OCI-LY3 (cell line): ENCODE results near the gene PAQR9.

Experiments
- EZH2phosphoT487 ChIP-seq: fragments of 200-600 bp; shearing (Covaris generic); IDR thresholded peaks from 2 replicates; pipeline ENCODE4 v1.6.1; 2018; ENCODE audit warnings: antibody characterized with exemption, mixed run types, low read depth
- TF ChIP-seq, protein P1 (sequence below): fragments of 200-600, 300-600 bp; sonication (generic); IDR thresholded peaks from 2 replicates; pipeline ENCODE4 v1.5.1; 2014; ENCODE audit warnings: antibody characterized with exemption, low read length, low read depth

DNA sequence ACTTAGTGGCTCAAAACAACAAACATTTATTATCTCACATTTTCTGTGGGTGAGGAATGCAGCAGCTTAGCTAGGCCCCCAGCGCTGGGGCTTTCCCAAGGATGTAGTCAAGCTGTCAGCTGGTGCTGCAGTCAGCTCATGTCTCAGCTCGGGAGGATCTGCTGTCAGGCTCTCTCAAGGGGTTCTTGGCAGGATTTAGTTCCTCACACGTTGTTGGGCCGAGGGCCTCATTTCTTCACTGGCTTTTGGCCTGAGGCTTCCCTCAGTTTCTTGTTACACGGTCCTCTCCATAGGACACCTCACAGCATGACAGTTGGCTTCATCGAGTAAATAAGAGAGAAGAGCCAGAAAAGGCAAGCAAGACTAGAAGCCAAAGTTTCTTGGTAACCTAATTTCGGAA lies 24.2 kb upstream of the PAQR9 start:
- TF ChIP-seq, protein P1, sequence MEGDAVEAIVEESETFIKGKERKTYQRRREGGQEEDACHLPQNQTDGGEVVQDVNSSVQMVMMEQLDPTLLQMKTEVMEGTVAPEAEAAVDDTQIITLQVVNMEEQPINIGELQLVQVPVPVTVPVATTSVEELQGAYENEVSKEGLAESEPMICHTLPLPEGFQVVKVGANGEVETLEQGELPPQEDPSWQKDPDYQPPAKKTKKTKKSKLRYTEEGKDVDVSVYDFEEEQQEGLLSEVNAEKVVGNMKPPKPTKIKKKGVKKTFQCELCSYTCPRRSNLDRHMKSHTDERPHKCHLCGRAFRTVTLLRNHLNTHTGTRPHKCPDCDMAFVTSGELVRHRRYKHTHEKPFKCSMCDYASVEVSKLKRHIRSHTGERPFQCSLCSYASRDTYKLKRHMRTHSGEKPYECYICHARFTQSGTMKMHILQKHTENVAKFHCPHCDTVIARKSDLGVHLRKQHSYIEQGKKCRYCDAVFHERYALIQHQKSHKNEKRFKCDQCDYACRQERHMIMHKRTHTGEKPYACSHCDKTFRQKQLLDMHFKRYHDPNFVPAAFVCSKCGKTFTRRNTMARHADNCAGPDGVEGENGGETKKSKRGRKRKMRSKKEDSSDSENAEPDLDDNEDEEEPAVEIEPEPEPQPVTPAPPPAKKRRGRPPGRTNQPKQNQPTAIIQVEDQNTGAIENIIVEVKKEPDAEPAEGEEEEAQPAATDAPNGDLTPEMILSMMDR, result no peak
- no peak for TF ChIP-seq EZH2phosphoT487
